Caco-2 (cell line): ENCODE results near the gene CNKSR1. TPM values are rescaled to one million over a fixed set of nuclear protein-coding genes. Genes with fewer than 3 reads are reported as not detected.
A peak's percentile ranks its signal among the peaks of the same experiment; 100 is the strongest.

Experiments used
- Bru-seq: library from RNA; stranded (reverse); fragments of 400-500 nt; gene quantifications from one replicate; lab custom pipeline; 2021; lab: Mats Ljungman, UMichigan
- BruChase-seq, 2 experiments: library from RNA; stranded (reverse); fragments of 400-500 nt; gene quantifications; one replicate each; lab custom pipeline; 2021; lab: Mats Ljungman, UMichigan
- BruUV-seq: library from RNA; stranded (reverse); fragments of 400-500 nt; replicated peaks from 2 replicates; lab custom pipeline; 2021; lab: Mats Ljungman, UMichigan
- CTCF ChIA-PET: fragments of 300-600 bp; sonication (Branson Sonifier 250); formaldehyde crosslinking; loops from one replicate; lab custom pipeline; 2022; ENCODE audit warnings: antibody characterized with exemption; lab: Charles Lee
- POLR2A ChIA-PET: fragments of 300-600 bp; sonication (Branson Sonifier 250); formaldehyde crosslinking; loops from one replicate; lab custom pipeline; 2022; ENCODE audit warnings: antibody characterized with exemption; lab: Charles Lee
- DNase-seq, 2 experiments: peaks; one replicate each; pipeline versions ENCODE4 v3.0.0 to v3.0.0-alpha.2; 2020 to 2022
- H3K27me3 ChIP-seq: replicated peaks from 2 replicates; pipeline ENCODE4 v1.6.0; 2011; ENCODE audit warnings: low read length; ENCODE audit not compliant: control insufficient read depth, insufficient read depth
- H3K36me3 ChIP-seq: 2 replicates; pipeline ENCODE4 v1.5.1; 2011; ENCODE audit warnings: low read length; ENCODE audit not compliant: control insufficient read depth, insufficient read depth
- H3K4me1 ChIP-seq: fragments of 250-450 bp; sonication (Bioruptor Pico); 2 replicates; pipeline ENCODE4 v1.5.1; 2020; ENCODE audit warnings: mild to moderate bottlenecking
- H3K4me3 ChIP-seq: 2 replicates; pipeline ENCODE4 v1.5.1; 2011; ENCODE audit warnings: low read depth, mild to moderate bottlenecking, control low read depth, low read length
- H3K9me3 ChIP-seq: fragments of 250-450 bp; sonication (Bioruptor Pico); 2 replicates; pipeline ENCODE4 v1.5.1; 2020; ENCODE audit warnings: mild to moderate bottlenecking, moderate library complexity
- H3K27ac Mint-ChIP-seq: one replicate; pipeline ENCODE4 v1.8.0; 2022; ENCODE audit warnings: mixed read lengths; ENCODE audit not compliant: unreplicated experiment
- H3K27me3 Mint-ChIP-seq: one replicate; pipeline ENCODE4 v1.8.0; 2022; ENCODE audit warnings: mixed read lengths; ENCODE audit not compliant: insufficient read depth, unreplicated experiment
- H3K36me3 Mint-ChIP-seq: one replicate; pipeline ENCODE4 v1.8.0; 2022; ENCODE audit warnings: mild to moderate bottlenecking, mixed read lengths; ENCODE audit not compliant: insufficient read depth, unreplicated experiment
- H3K4me1 Mint-ChIP-seq: one replicate; pipeline ENCODE4 v1.8.0; 2022; ENCODE audit warnings: low read depth, mixed read lengths; ENCODE audit not compliant: unreplicated experiment
- H3K4me3 Mint-ChIP-seq: one replicate; pipeline ENCODE4 v1.8.0; 2022; ENCODE audit warnings: mild to moderate bottlenecking, moderate library complexity, mixed read lengths; ENCODE audit not compliant: unreplicated experiment
- H3K9me3 Mint-ChIP-seq: one replicate; pipeline ENCODE4 v1.8.0; 2022; ENCODE audit warnings: mixed read lengths; ENCODE audit not compliant: unreplicated experiment
- intact Hi-C: fragments of 100-400 bp; cut with micrococcal nuclease; formaldehyde crosslinking; loops from one replicate; pipeline ENCODE4 v1.10.0; 2022; ENCODE audit not compliant: unreplicated experiment
- long read RNA-seq: library from polyadenylated mRNA; stranded (forward); transcript quantifications from one replicate; pipeline ENCODE4 v2.0.0, GENCODE V29; 2022
- total RNA-seq: library from RNA; stranded (reverse); gene quantifications from 2 replicates; pipeline ENCODE4 v1.2.3, GENCODE V29; 2022
- TF ChIP-seq, protein P1 (sequence below), 2 experiments: fragments of 200-600 bp in 1 of 2; IDR thresholded peaks; 1 replicate in 1 of 2; 2 replicates in 1 of 2; pipeline versions ENCODE4 v1.5.1 to v1.8.0; 2011 to 2022; ENCODE audit warnings: antibody characterized with exemption in 1 of 2, control low read depth in 1 of 2, inconsistent platforms in 1 of 2, low read depth in 1 of 2, low read length in 1 of 2, mild to moderate bottlenecking in 1 of 2, moderate library complexity in 1 of 2; ENCODE audit not compliant: insufficient read depth in 1 of 2, severe bottlenecking in 1 of 2, unreplicated experiment in 1 of 2

The CNKSR1 gene, protein sequence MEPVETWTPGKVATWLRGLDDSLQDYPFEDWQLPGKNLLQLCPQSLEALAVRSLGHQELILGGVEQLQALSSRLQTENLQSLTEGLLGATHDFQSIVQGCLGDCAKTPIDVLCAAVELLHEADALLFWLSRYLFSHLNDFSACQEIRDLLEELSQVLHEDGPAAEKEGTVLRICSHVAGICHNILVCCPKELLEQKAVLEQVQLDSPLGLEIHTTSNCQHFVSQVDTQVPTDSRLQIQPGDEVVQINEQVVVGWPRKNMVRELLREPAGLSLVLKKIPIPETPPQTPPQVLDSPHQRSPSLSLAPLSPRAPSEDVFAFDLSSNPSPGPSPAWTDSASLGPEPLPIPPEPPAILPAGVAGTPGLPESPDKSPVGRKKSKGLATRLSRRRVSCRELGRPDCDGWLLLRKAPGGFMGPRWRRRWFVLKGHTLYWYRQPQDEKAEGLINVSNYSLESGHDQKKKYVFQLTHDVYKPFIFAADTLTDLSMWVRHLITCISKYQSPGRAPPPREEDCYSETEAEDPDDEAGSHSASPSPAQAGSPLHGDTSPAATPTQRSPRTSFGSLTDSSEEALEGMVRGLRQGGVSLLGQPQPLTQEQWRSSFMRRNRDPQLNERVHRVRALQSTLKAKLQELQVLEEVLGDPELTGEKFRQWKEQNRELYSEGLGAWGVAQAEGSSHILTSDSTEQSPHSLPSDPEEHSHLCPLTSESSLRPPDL
- 15.6 and 16.1 TPM in 2 replicates for total RNA-seq
- Bru-seq, nascent RNA, result percentile 46 among the genes with signal in this experiment
- BruChase-seq, experiment 1, labeled RNA remaining after a 2-hour chase, result percentile 54 among the genes with signal in this experiment
- BruChase-seq, experiment 2, labeled RNA remaining after a 6-hour chase, result percentile 57 among the genes with signal in this experiment
- long read RNA-seq, transcript CNKSR1-201 (21 exons, 2,625 nt), result major isoform, 9 of 25 reads
- long read RNA-seq, partial matches to known transcripts, result 5 of 25 reads
- long read RNA-seq, other reads (novel, unspliced or antisense), result 10 of 25 reads

DNA sequence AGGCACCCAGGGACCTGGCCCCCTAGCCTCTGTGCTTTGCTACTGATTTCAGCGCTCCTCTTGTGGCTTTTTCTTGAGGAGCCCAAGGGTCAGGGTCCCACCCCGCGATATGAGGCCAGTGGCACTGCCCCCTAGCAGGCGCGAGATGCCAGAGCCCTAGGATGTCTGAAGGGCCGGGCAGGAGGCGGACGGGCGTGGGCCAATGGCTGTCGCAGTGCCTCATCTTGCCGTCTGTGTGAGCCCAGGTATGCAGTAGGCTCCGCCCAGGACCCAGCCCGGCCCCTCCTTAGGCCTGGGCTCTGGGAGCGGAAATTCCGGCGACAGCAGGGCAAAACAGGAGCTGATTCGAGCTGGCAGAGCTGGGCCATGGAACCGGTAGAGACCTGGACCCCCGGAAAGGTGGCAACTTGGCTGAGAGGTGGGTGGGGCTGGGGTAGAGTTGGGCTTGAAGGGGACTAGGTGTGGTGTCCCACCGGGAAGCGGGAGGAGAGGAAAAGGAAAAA is at the start of gene CNKSR1:
TSS of gene CNKSR1 (plus strand) at position 310 of the 503 bp plus-strand sequence. CDS start at position 367, 57 bp downstream.
- no TSS peak for BruUV-seq
- Histone ChIP-seq H3K4me3 (peak within 1 kb of the TSS; percentile 49), H3K27me3 (no peaks in the 10 kb centered on the region), H3K4me1 (no peaks in the 10 kb centered on the region), H3K9me3 (no peaks in the 10 kb centered on the region), H3K36me3 (peaks cover 1% of the 10 kb centered on the region; the same call in 1 of the 2 replicates)
- intact Hi-C loops, result no loop called here
- Mint-ChIP-seq H3K4me3 (peak within 1 kb of the TSS; percentile 85), H3K27me3 (no peaks in the 10 kb centered on the region), H3K27ac (peak within 1 kb of the TSS; percentile 87), H3K4me1 (peaks cover 7% of the 10 kb centered on the region), H3K9me3 (no peaks in the 10 kb centered on the region), H3K36me3 (no peaks in the 10 kb centered on the region)
- peak; percentile 79 to 82 for DNase-seq
- ChIA-PET POLR2A (interaction anchor here (1.3 kb wide), 1 partner anchor 57 kb away, joined by 4 read pairs; the partner anchor contains the start of gene CEP85), CTCF (interaction anchor here (0.9 to 2.6 kb wide), 7 partner anchors 7 to 240 kb away, joined by 3 to 18 read pairs (median 4); partner anchors contain the start of genes CEP85 and ZNF593)
- TF ChIP-seq, protein P1, sequence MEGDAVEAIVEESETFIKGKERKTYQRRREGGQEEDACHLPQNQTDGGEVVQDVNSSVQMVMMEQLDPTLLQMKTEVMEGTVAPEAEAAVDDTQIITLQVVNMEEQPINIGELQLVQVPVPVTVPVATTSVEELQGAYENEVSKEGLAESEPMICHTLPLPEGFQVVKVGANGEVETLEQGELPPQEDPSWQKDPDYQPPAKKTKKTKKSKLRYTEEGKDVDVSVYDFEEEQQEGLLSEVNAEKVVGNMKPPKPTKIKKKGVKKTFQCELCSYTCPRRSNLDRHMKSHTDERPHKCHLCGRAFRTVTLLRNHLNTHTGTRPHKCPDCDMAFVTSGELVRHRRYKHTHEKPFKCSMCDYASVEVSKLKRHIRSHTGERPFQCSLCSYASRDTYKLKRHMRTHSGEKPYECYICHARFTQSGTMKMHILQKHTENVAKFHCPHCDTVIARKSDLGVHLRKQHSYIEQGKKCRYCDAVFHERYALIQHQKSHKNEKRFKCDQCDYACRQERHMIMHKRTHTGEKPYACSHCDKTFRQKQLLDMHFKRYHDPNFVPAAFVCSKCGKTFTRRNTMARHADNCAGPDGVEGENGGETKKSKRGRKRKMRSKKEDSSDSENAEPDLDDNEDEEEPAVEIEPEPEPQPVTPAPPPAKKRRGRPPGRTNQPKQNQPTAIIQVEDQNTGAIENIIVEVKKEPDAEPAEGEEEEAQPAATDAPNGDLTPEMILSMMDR (IDR thresholded peaks at IDR 0.05; ENCODE audit: insufficient read depth in 1 of 2, low read depth in 1 of 2, low read length in 1 of 2, severe bottlenecking in 1 of 2, unreplicated experiment in 1 of 2), result peak; percentile 16 to 53

DNA sequence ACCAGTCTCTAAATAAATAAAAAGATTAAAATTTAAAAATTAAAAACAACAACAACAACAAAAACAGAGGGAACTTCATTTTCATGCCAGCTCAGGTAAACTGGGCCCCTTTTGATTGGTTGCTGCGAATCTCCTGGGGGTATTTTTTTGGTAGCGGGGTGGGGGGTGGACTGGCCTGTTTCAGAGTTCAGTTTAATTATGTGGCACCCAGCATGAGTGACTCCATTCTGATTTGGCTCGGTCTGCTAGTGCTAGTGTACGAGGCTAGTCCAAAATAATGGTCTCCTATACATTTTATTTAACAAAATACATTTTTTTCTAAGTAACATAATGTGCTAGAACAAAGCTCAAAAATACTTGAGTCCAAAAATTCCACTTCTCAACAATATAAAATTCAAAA is 47.5 kb upstream of the CNKSR1 start:
- TF ChIP-seq, protein P1 (IDR thresholded peaks at IDR 0.05; ENCODE audit: insufficient read depth in 1 of 2, low read depth in 1 of 2, low read length in 1 of 2, severe bottlenecking in 1 of 2, unreplicated experiment in 1 of 2), result no peak
- Mint-ChIP-seq H3K4me1 (no peaks in the 10 kb centered on the region), H3K27ac (no peak overlapping the region), H3K36me3 (no peaks in the 10 kb centered on the region), H3K9me3 (no peaks in the 10 kb centered on the region), H3K27me3 (no peaks in the 10 kb centered on the region), H3K4me3 (no peak overlapping the region)
- H3K4me3 ChIP-seq, result no peak overlapping the region
- CTCF ChIA-PET, result no interaction called here
- intact Hi-C loops, result no loop called here
- no peaks in the 10 kb centered on the region for H3K9me3 ChIP-seq
- no peaks in the 10 kb centered on the region for H3K36me3 ChIP-seq
- no TSS peak for BruUV-seq
- H3K4me1 ChIP-seq, result 0 out of 2 replicates have a peak, but pooled peaks cover 4% of the 10 kb centered on the region
- DNase-seq, result no peak
- POLR2A ChIA-PET, result no interaction called here
- no peaks in the 10 kb centered on the region for H3K27me3 ChIP-seq
